ENCODE results near the gene MSMB.
"Not testable (repeated sequence)": the region's sequence is repeated elsewhere in the genome, so short reads cannot be mapped to it uniquely, and the experiment has no call there.

The MSMB gene

DNA sequence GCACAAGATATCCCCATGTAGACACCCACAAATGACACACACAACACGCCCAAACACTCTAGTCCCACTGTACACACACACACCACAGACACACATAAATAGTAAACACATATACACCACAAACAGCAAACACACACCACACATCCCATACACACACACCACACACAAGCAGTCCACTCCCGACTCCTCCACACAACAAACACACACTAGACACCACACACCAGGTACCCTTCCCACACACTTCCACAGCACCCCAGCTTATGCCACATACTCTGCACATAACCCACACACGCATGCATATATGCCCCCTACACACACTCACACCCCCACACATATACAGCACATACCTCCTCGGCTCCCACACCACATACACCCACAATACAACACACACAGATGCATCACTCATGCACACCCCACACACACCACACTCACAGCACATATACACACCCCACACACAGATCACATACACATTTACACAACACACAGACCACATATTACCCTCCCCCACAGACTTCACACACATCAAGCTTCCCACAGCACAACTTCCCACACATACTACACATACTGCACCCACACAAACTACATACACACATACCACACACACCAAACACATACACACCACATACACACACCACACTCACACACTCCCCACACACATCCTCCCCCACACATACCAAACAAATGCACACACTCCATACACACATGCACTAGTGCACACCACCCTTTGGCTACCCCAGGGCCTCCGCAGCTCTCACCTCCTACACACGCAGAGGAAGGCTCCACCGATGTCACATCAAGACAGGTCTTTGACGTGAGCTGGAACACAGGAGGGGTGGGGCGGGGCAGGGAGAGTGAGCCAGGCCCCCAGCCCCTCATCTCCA lies 47.5 kb upstream of the MSMB start:
- TF ChIP-seq ZFHX2 (tag by site-specific recombination; conservative IDR thresholded peaks at IDR 0.05) (peak; percentile 99), EGR2 (tag by site-specific recombination; IDR thresholded peaks at IDR 0.05; ENCODE audit: low read depth) (peak; percentile 100)
- CTCF ChIA-PET; H3K27ac ChIP-seq (ENCODE audit: extremely low read depth, low read depth, low read length); H3K4me3 ChIP-seq (ENCODE audit: low read depth, low read length); POLR2A ChIA-PET; H3K36me3 ChIP-seq (ENCODE audit: control insufficient read depth in 2 of 2, insufficient read depth in 1 of 2, low read length in 2 of 2); H3K4me1 ChIP-seq (ENCODE audit: control insufficient read depth, insufficient read depth, low read length); H3K9me3 ChIP-seq (ENCODE audit: control insufficient read depth, insufficient read depth, low read depth, low read length): not testable (repeated sequence)

DNA sequence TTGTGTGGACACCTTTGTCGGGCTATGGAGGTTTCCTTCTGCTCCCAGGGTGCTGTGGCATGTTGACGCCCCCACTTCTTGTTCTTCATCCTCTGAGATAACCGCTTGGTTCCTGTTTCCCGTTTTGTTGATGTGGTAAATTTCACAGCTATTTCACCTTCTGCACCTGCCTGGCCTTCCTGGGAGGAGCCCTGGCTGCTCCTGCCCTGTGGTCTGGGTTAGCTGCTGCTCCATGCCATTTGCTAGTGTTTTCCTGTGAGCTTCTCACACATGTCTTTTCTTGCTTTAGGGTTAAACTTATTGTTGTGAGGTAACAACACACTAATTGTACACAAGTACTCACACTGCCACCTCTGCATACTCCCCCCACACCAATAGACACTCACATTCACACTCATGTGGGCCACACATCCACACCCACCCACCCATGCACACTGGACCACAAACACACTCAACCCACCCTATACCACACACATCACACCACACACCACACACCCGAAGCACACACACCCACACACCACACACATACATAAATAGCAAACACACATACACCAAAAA lies 46.5 kb upstream of the MSMB start:
- CTCF ChIA-PET, result no interaction called here
- Histone ChIP-seq H3K36me3 (ENCODE audit: control insufficient read depth in 2 of 2, insufficient read depth in 1 of 2, low read length in 2 of 2) (no peaks in the 10 kb centered on the region), H3K4me1 (ENCODE audit: control insufficient read depth, insufficient read depth, low read length) (no peaks in the 10 kb centered on the region), H3K27ac (ENCODE audit: extremely low read depth, low read depth, low read length) (no peak overlapping the region), H3K9me3 (ENCODE audit: control insufficient read depth, insufficient read depth, low read depth, low read length) (no peaks in the 10 kb centered on the region), H3K4me3 (ENCODE audit: low read depth, low read length) (no peak overlapping the region)
- POLR2A ChIA-PET, result no interaction called here
- TF ChIP-seq ZNF624 (tag by site-specific recombination; IDR thresholded peaks at IDR 0.05), result no peak
- TF ChIP-seq ZNF549 (tag by site-specific recombination; IDR thresholded peaks at IDR 0.05), result no peak
- TF ChIP-seq ZNF518A (tag by site-specific recombination; conservative IDR thresholded peaks at IDR 0.05; ENCODE audit: low read depth), result no peak
- no peak for TF ChIP-seq SCRT2 (tag by site-specific recombination; IDR thresholded peaks at IDR 0.05)
- TF ChIP-seq, protein P1, sequence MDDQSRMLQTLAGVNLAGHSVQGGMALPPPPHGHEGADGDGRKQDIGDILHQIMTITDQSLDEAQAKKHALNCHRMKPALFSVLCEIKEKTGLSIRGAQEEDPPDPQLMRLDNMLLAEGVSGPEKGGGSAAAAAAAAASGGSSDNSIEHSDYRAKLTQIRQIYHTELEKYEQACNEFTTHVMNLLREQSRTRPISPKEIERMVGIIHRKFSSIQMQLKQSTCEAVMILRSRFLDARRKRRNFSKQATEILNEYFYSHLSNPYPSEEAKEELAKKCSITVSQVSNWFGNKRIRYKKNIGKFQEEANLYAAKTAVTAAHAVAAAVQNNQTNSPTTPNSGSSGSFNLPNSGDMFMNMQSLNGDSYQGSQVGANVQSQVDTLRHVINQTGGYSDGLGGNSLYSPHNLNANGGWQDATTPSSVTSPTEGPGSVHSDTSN (CRISPR knock-in tag; IDR thresholded peaks at IDR 0.05), result no peak
- no peak for TF ChIP-seq ZNF223 (tag by site-specific recombination; IDR thresholded peaks at IDR 0.05)
- TF ChIP-seq ZNF843 (tag by site-specific recombination; IDR thresholded peaks at IDR 0.05), result no peak
- no peak for TF ChIP-seq ZBTB48 (tag by site-specific recombination; IDR thresholded peaks at IDR 0.05)
- TF ChIP-seq ZNF654 (tag by site-specific recombination; IDR thresholded peaks at IDR 0.05; ENCODE audit: low read depth), result no peak
- TF ChIP-seq ZNF169 (tag by site-specific recombination; IDR thresholded peaks at IDR 0.05), result no peak
- no peak for TF ChIP-seq PRDM1 (tag by site-specific recombination; IDR thresholded peaks at IDR 0.05)
- no peak for TF ChIP-seq ZNF121 (tag by site-specific recombination; IDR thresholded peaks at IDR 0.05)
